PFSK-1 (cell line): ENCODE data around the gene IFNK.

Experiments
- FOXP2 ChIP-seq: optimal IDR thresholded peaks from 2 replicates; pipeline ENCODE3; 2011; ENCODE audit warnings: borderline replicate concordance, control low read depth, inconsistent platforms; ENCODE audit not compliant: insufficient read depth; ENCODE audit errors: extremely low read length, extremely low read depth
- POLR2AphosphoS5 ChIP-seq: IDR thresholded peaks from 2 replicates; pipeline ENCODE4 v1.6.1; 2012; ENCODE audit warnings: low read depth, mild to moderate bottlenecking, control low read depth, low read length, moderate library complexity
- REST ChIP-seq, 2 experiments: IDR thresholded peaks; 2 replicates each; pipeline versions ENCODE4 v1.6.1 to v1.8.0; 2011 to 2012; ENCODE audit warnings: low read depth in 2 of 2, low read length in 2 of 2, control low read depth in 1 of 2, inconsistent platforms in 1 of 2, mild to moderate bottlenecking in 1 of 2, moderate library complexity in 1 of 2; ENCODE audit not compliant: insufficient read depth in 1 of 2
- SIN3A ChIP-seq: IDR thresholded peaks from 2 replicates; pipeline ENCODE4 v1.6.1; 2012; ENCODE audit warnings: mild to moderate bottlenecking, low read length, moderate library complexity, borderline replicate concordance; ENCODE audit not compliant: insufficient read depth
- TAF1 ChIP-seq: IDR thresholded peaks from 2 replicates; pipeline ENCODE4 v1.6.1; 2012; ENCODE audit warnings: low read length, control low read depth, borderline replicate concordance; ENCODE audit not compliant: insufficient read depth

IFNK gene

GRCh38 chr9:27528076-27528885, 4.2 kb downstream of the IFNK start:
- TF ChIP-seq REST (IDR thresholded peaks at IDR 0.05; ENCODE audit: insufficient read depth in 1 of 2, low read depth in 2 of 2, low read length in 2 of 2): no peak
- TF ChIP-seq FOXP2: no peak
- no peak for TF ChIP-seq SIN3A
- no peak for TF ChIP-seq POLR2AphosphoS5
- no peak for TF ChIP-seq TAF1

DNA sequence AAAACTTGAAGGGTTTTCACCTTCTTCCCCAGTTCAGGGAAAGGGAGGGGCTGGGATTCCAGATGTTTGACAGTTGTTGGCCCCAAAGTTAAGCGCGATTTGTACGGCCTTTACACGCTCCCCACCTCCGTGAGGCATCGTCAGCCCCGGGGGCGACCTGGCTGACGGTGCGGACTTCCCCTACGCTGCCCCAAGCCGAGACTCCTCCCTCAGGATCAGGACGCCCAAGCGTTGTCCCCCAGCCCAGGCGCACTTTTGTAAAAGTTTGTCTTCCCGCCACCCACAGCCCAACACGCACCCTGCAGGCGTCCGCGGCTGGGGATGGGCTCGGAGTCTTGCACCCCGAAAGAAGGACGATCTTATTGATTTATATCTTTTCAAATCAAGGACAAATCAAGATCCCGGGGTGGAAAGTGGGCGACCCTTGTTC, 4.8 kb downstream of the IFNK start:
- no peak for TF ChIP-seq REST (IDR thresholded peaks at IDR 0.05; ENCODE audit: insufficient read depth in 1 of 2, low read depth in 2 of 2, low read length in 2 of 2)

DNA sequence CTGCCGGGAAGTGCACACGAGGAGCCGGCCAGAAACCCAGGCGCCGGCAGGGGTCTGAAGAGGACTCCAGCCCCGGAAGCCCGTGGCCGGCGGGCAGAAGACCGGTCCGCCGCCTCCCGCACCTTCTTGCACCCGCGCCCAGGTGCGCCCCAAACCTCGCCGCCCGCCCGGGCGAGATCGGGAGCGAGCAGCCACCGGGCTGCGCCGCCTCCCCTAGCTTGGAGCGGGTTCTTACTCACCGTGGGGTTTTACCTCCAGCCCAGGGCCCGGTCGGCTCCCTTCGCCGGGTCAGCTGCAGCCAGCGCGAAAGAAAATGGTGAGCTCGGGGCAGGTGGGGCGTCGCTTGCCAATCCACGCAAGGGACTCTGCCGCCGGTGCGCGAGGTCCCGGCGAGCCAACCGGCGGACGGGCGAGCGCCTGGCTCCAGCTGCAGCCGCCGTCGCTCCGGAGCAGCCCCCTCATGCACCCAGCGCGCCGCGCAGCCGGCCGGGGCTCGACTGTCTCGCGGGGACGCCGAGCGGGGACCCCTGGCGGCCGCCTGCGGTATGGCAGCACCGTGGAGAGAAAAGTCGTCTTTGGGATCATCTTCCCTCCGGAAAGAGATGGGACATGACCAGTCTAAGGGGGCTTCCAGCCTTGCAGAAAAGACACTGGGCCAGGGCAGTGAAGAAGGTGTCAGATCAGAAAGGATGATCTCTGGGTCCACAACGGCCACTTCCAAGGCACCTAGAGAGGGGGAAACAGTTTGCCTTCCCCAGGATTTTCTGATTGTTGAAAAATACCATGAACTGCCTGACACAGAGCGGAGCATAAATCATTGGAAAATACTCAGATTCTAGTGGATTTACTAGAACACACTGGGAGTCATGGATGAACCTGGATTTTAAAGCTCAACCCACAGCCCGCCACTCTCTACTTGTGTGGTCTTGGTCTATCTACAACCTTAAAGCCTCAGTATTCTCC, 5.5 kb downstream of the IFNK start, which contains the start of gene MOB3B:
MOB3B (minus strand) TSS at position 499 of the 963 bp plus-strand sequence. CDS start 74,264 bp downstream, outside the sequence.
- TF ChIP-seq REST (IDR thresholded peaks at IDR 0.05; ENCODE audit: insufficient read depth in 1 of 2, low read depth in 2 of 2, low read length in 2 of 2) (no peak), SIN3A (no peak), TAF1 (no peak), POLR2AphosphoS5 (no peak), FOXP2 (no peak)

GRCh38 chr9:27530915-27531755, 7.0 kb downstream of the IFNK start:
- TF ChIP-seq SIN3A: no peak
- no peak for TF ChIP-seq REST (IDR thresholded peaks at IDR 0.05; ENCODE audit: insufficient read depth in 1 of 2, low read depth in 2 of 2, low read length in 2 of 2)
- TF ChIP-seq FOXP2: no peak
- TF ChIP-seq TAF1: no peak
- no peak for TF ChIP-seq POLR2AphosphoS5
